Upper lobe of left lung (tissue), 4 donors: ENCODE measurements around the gene RUNX2.

Experiments
- EP300 ChIP-seq, 4 donors: sonication (generic); formaldehyde crosslinking; IDR thresholded peaks; one replicate each; pipeline ENCODE4 v1.5.1; 2017; ENCODE audit warnings: antibody characterized with exemption in 4 of 4, control low read depth in 2 of 4
- TF ChIP-seq, protein P1 (sequence below), 6 experiments: fragments of 450-650 bp in 4 of 6; fragments of 200-600 bp in 2 of 6; sonication (generic) in 2 of 6; IDR thresholded peaks; one replicate each; pipeline ENCODE4 v1.5.1; 2016 to 2019; ENCODE audit warnings: antibody characterized with exemption in 6 of 6

DNA sequence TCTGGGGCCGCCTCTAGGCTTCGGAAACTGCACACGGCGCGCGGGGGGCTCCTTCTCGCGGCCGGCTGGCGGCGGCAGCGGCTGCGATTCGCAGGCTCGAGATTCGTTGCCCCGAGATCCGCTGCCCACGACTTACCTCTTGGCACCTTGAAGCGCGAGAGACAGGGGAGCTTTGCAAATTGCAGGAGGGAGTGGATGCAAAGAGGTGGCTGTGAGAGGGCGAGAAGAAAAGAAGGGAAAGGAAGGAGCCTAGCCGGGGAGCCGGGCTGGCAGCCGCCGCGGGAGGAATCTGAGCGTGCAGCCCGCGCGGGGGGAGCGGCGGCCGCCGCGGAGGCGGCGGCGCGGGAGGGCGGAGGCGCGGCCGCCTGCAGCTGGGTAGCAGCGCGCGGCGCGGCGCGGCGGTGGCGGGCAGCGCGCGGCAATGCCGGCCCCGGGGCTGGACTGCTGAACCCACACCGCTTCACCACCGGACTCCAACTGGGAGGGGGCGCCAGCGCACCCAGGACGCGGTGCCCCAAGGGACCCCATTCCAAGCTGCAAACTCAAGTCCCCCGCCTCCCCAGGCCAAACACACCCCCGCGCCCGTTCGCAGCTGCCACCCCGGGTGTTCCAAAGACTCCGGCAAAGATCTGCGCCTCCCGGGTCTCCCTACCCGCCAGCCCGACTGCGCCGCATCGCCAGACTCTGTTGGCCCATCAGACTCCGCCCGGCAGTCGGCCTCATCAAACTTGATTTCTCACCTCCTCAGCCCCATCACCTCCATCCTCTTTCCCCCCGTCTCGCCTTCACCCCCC, 93.8 kb downstream of the RUNX2 start:
- TF ChIP-seq, protein P1, sequence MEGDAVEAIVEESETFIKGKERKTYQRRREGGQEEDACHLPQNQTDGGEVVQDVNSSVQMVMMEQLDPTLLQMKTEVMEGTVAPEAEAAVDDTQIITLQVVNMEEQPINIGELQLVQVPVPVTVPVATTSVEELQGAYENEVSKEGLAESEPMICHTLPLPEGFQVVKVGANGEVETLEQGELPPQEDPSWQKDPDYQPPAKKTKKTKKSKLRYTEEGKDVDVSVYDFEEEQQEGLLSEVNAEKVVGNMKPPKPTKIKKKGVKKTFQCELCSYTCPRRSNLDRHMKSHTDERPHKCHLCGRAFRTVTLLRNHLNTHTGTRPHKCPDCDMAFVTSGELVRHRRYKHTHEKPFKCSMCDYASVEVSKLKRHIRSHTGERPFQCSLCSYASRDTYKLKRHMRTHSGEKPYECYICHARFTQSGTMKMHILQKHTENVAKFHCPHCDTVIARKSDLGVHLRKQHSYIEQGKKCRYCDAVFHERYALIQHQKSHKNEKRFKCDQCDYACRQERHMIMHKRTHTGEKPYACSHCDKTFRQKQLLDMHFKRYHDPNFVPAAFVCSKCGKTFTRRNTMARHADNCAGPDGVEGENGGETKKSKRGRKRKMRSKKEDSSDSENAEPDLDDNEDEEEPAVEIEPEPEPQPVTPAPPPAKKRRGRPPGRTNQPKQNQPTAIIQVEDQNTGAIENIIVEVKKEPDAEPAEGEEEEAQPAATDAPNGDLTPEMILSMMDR (IDR thresholded peaks at IDR 0.05) = peak in 2 of 6 experiments; percentile 5 to 7
- no peak for TF ChIP-seq EP300 (IDR thresholded peaks at IDR 0.05)
